SU-DHL-6 (cell line): ENCODE data around the gene FMN1.

Source experiments
- CTCF ChIP-seq: fragments of 200-600 bp; sonication (generic); IDR thresholded peaks from one replicate; pipeline ENCODE4 v1.5.1; 2017; ENCODE audit warnings: antibody characterized with exemption, mild to moderate bottlenecking, low read length, moderate library complexity; ENCODE audit not compliant: insufficient read depth, poor library complexity, severe bottlenecking
- EZH2phosphoT487 ChIP-seq: fragments of 200-600 bp; sonication (generic), shearing (Covaris generic); conservative IDR thresholded peaks from 2 replicates; pipeline ENCODE4 v1.6.1; 2018; ENCODE audit warnings: mild to moderate bottlenecking, antibody characterized with exemption, low read length, moderate library complexity, mixed read lengths

GRCh38 chr15:32838820-32839219 is 355.7 kb downstream of the FMN1 start:
- no peak for TF ChIP-seq EZH2phosphoT487
- no peak for TF ChIP-seq CTCF
